ENCODE results near the gene AAMP.
"Not testable (repeated sequence)": the region's sequence is repeated elsewhere in the genome, so short reads cannot be mapped to it uniquely, and the experiment has no call there.

Gene AAMP, protein sequence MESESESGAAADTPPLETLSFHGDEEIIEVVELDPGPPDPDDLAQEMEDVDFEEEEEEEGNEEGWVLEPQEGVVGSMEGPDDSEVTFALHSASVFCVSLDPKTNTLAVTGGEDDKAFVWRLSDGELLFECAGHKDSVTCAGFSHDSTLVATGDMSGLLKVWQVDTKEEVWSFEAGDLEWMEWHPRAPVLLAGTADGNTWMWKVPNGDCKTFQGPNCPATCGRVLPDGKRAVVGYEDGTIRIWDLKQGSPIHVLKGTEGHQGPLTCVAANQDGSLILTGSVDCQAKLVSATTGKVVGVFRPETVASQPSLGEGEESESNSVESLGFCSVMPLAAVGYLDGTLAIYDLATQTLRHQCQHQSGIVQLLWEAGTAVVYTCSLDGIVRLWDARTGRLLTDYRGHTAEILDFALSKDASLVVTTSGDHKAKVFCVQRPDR

DNA sequence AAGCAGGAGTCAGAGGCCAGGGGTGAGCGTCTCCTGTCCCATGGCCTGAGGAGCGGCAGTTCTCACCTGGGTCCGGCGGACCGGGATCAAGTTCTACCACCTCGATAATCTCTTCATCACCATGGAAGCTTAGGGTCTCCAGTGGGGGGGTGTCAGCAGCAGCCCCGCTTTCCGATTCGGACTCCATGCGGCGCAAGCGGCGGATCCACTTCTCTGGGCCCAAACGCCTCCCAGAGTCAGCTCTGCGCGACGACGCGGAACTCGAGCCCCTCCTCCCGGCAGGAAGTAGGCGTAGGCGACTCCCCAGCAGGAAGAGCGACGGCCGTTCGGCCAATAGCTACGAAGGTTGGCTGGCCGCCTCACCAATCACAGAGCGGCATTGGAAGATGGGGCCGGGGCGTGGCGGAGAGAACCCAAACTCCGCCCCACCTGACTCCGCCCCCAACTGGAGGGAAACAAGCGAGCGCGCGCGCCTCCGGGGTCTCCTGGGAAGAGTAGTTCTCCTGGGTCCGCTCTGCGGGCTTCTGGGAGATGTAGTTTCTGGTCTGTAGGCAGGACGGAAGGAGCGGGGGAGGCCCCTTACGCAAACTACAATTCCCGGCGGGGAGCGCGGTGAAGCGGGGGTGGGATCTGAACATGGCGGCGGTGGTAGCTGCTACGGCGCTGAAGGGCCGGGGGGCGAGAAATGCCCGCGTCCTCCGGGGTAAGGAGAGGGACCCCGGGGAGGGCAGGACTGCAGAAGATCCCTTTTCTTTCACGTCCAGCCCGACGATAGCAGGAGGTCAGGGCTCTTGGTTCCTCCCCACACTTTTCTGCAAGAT is at the start of gene AAMP, which contains the start of gene PNKD:
Gene AAMP, minus strand, starts transcription at position 238 of the 821 bp plus-strand sequence. Its CDS starts 51 bp downstream, at position 187.
Gene PNKD, plus strand, starts transcription at position 620 of the 821 bp plus-strand sequence. Its CDS starts 17 bp downstream, at position 637.
- DNase-seq (ENCODE audit: low spot score): peak; percentile 100

DNA sequence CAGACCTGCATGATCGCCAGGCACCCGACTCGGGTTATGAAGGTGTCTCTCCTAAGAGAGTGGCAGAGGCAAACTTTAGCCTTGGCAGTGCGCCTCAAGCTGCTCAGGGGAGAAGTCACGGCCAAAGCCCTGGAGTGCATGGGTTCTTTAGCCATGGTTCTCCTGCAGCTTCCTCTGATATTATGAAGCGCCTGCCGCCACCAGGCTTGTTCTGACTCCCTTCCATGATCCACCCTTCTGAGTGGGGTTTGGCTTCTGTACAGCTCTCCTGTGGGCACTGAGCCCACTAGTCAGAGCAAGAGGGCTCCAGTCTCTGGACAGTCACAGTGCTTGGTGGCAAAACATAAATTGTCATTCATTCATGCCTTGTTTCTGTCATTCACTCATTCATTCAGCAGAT is 48.3 kb upstream of the AAMP start:
- DNase-seq (ENCODE audit: low spot score): no peak

DNA sequence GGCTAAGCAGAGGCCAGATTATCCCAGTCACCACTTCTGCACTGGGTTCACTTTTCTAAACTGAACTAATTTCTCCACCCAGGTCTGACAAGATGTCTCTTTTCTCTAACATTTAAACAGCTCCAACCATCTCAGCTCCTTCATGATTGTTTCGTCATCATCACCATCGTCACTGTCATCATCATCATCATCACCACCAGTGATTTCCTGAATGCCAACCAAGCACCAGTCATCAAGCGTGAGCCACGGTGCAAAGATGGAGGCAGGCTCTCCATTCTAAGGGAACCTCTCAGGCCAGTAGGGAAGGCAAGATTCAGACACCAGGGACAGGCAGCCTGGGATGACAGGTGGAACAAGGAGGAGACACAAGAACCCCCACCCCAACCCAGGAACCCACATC is 47.9 kb upstream of the AAMP start:
- DNase-seq (ENCODE audit: low spot score): no peak

DNA sequence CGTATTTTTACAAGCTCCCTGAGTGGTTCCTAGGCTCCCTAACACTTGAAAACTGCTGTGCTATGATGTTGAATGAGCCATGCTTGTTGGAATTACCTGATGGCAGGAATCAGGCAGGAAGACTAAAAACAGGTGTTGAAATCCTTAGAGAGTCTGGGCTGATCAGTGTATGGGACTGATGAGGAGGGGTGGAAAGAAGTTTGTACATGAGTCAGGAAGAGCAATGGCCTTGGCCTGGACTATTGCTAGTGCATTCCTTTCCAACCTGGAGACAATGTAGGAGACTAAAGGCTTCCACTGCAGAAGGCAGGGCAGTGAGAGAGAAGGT is 47.3 kb upstream of the AAMP start:
- DNase-seq (ENCODE audit: low spot score): no peak

DNA sequence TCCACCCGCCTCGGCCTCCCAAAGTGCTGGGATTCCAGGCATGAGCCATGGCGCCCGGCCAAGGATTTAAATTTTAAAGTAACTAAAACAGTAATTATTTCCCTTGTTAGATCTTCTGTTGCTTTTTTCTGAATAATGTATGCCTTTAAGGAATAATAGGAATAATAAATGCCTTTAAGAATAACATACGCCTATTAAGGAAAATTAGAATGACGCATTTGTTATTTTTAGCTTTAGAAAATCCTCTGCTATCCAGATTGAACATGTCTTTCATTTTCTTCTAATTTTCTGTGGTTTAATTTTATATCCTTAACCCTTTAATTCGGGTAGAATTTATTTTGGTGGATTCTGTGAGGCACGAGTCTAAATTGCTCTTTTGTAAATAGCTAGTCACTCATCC is 45.5 kb upstream of the AAMP start:
- no peak for DNase-seq (ENCODE audit: low spot score)

DNA sequence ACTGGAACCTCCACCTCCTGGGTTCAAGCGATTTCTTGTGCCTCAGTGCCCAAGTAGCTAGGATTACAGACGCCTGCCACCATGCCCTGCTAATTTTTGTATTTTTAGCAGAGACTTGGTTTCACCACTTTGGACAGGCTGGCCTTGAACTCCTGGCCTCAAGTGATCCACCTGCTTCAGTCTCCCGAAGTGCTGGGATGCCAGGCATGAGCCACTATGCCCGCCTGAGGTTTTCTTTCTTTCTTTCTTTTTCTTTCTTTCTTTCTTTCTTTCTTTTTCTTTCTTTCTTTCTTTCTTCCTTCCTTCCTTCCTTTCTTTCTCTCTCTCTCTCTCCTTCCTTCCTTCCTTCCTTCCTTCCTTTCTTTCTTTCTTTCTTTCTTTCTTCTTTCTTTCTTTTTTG is 44.8 kb upstream of the AAMP start:
- not testable (repeated sequence) for DNase-seq (ENCODE audit: low spot score)

DNA sequence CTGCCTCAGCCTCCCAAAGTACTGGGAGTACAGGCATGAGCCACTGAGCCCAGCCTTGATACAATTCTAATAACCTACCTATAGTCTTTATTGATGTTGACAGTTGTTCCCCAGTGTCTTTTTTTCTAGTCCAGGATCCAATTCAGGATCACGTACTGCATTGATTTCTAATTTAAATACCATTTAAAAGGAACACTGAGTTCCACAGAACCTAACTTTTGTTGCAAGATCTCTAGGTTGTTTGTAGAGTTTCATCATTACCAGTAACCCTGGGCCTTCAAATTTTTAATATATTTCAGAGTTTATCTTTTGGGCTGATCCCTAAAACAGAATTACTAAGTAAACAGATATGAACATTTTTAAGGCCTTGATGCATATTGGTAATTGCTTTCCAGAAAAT is 43.4 kb upstream of the AAMP start:
- DNase-seq (ENCODE audit: low spot score): no peak

DNA sequence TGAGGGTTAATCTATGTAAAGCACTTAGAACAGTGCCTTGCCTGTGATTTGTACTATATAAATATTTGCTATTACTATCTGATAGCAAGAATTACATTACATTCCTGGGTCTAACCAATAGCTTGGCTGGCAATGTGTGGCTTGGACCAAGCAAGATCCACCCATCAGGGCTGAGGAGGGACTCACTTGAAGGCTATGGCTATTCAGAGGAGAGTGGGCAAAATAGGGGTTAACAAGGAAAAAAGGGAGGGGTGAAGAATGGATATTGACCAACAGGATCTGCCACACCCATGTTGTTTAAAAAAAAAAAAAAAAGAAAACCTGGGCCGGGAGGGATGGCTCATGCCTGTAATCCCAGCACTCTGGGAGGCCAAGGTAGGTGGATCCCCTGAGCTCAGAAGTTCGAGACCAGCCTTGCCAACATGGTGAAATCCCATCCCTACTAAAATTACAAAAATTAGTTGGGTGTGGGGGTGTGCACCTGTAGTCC is 42.4 kb upstream of the AAMP start:
- DNase-seq (ENCODE audit: low spot score): no peak

DNA sequence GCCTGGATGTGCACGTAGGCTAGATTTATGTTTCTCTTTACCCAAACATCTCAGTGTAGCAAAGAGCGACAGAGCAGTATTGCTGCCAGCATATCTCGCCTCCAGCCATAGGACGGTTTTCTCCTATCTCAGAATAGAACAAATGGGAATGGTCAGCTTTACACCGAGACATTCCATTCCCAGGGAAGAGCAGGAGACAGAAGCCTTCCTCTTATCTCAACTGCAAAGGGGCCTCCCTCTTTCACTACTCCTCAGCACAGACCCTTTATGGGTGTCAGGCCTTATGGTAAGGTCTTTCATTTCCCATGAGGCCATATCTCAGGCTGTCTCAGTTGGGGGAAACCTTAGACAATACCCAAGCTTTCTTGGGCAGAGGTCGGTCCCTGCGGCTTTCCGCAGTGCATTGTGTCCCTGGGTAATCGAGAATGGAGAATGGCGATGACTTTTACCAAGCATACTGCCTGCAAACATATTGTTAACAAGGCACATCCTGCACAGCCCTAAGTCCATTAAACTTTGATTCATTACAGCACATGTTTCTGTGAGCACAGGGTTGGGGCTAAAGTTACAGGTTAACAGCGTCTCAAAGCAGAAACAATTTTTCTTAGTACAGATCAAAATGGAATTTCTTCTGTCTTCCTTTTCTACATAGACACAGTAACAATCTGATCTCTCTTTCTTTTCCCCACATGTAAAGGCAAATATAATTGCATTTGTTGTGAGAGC is 41.8 kb upstream of the AAMP start:
- not testable (repeated sequence) for DNase-seq (ENCODE audit: low spot score)

DNA sequence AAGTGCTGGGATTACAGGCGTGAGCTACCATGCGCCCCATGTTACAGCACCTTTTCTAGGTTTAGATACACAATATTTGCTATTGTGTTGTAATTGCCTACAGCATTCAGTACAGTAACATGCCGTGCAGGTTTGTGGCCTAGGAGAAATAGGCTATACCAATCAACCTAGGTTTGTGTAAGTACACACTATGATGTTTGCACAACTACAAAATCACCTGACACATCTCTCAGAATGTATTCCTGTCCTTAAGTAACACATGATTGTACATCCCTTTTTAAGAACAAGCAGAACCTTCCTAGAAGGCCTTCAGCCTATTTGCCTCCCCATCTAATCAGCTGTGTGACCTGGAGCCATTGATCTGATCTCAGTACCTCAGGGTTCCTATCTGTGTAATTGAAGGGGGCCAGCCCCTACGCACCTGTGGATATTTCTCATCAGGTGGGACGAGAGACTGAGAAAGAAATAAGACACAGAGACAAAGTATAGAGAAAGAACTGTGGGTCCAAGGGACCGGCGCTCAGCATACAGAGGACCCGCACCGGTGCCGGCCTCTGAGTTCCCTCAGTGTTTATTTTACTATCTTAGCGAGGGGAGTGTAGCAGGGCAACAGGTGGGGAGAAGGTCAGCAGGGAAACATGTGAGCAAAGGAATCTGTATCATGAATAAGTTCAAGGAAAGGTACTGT is 41.1 kb upstream of the AAMP start:
- DNase-seq (ENCODE audit: low spot score): no peak

DNA sequence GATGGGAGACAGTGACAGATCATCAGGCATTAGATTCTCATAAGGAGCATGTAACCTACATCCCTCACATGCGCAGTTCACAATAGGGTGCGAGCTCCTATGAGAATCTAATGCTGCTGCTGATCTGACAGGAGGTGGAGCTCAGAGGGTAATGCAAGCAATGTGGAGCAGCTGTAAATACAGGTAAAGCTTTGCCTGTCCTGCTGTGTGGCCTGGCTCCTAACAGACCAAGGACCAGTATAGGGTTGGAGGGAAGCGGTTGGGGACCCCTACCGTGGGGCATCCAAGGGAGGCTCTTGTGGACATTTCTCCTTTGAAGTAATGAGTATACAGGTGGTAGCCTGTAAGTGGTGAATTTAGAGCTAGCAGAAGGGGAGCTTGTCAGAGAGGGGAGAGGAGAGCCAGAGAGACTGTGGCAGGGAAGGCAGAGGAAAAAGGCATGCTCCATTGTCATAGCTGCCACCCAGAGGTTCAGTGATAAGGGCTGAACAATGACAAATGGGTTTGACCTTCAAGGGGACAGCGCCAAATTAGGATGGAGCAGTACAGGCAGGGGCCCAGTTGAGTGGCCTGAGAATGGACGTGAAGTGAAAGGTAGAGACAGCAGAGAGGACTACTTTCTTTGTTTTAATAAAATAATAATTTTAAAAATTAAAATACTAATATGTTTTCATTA is 37.6 kb upstream of the AAMP start:
- DNase-seq (ENCODE audit: low spot score): no peak

DNA sequence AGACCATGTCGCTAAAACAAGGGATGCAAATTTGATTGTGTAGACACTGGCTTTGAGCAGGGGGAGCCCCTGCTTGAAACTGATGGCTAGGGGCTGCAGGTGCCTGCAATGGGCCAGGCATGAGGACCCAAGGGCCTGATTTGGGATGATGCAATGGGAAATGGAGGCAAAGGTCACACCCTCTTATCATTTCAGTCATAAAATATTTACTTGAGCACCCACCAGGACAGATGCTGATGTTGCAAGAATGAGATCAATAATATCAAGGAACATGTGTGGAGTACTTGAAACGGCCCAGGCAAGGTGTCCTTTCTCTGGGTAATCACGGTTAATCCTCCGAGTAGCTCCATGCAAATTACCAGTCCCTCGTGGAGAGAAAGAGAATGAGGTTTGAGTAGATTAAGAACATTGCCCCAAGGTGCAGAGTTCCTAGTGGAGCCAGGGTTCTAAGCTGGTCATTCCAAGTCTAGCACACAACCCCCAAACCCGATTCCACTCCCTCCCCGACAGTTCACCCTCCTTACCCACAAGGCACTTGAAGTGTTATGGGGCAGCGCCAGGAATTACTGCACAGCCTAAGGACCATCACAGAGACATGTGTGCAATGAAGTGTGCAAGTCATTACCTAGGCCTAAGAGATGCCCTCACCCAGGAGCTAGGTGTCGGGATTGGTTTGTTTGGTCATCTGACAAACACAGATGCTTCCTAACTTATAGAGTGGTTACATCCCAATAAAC is 36.4 kb upstream of the AAMP start:
- DNase-seq (ENCODE audit: low spot score): no peak

DNA sequence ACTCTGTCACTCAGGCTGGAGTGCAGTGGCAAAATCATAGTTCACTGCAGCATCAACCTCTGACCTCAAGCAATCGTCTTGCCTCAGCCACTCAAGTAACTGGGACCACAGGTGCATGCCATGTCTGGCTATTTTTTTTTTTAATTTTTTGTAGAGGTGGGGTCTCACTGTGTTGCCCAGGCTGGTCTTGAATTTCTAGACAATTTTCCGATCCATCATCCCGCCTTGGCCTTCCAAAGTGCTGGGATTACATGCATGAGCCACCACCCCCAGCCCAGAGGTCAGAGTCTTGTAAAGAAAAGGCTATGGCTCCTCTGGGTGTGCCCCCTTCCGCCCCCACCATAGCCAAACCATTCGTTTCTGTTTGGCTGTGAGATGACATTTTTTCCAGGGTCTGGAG is 35.4 kb upstream of the AAMP start:
- DNase-seq (ENCODE audit: low spot score): no peak

DNA sequence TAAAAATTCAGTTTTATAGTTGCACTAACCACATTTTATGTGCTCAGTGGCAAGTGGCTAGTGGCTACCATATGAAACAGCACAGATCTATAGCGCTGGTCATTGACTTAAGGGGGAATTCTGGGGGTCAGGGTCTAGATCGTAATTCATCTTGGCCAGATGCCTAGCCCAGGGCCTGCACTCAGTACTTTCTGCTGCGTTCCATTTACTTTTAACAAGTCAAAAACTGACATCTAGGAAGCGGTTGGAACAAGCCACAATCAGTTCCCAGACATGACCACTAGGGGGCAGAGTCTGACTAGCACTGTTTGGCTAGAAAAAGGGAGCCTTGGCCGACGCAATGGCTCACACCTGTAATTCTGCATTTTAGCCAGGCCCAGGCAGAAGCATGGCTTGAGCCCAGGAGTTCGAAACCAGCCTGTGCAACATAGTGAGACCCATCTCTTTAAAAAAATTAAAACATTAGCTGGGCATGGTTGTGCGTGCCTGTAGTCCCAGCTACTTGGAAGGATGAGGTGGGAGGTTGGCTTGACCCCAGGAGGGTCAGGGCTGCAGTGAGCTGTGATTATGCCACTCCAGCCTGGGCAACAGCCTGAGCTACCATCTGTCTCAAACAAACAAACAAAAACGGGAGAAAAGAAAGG is 31.4 kb upstream of the AAMP start:
- peak; percentile 91 for DNase-seq (ENCODE audit: low spot score)

DNA sequence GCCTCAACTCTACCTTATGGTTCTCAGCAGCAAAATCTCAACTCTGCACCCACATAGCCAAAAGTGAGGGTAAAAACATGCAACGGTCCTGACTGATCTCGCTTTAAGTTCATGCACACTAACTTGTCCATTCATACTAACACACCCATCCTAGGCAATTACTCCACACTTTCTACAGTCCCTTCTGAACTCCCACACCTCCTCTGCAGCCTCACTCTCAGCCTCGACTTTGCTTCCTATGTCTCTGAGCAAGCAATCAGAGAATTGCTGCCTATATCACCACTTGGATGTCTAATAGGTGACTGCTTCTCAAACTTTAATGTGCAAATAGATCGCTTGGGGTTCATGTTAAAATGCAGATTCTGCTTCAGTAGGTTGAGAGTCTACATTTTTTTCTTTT is 30.2 kb upstream of the AAMP start:
- no peak for DNase-seq (ENCODE audit: low spot score)

DNA sequence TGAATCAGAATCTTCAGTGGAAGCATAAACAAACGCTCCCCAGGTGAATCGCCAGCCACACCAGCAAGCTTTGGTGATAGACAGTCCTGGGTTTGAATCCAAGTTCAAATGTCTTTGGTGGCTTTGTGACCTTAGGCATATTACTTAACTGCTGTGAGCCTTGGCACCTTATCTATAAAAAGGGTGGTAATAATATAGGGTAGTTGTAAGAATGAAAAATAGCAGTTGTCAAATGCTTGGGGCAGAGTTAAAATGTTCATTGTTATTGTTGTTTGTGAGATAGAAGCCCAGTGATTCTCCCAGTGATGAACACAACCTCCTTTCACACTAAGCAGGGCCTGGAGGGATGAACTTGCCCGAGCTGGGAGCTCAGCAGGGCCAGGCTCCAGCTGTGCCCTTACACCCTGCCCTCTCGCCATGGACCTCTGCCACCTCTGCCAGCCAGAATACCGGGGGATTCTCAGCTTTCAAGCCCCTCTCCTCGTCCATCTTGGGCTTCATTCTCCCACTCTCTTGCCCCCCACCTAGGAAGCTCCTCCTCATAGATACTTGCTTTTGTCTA is 28.5 kb upstream of the AAMP start:
- no peak for DNase-seq (ENCODE audit: low spot score)

DNA sequence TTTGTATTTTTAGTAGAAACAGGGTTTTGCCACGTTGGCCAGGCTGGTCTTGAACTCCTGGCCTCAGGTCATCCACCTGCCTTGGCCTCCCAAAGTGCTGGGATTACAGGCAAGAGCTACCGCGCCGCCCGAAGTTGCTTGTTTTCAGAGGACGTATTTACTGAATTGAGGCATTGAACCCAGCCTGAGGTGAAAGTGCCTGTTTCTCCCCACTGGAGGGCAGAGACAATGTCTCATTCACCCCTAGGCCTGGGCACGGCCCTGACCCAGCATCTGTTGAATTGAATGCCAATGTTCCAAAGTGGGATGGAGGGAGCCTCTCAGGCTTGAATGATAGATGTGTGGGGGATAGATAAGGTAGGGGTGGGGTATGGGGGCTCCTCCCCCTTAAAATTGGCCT is 26.9 kb upstream of the AAMP start:
- DNase-seq (ENCODE audit: low spot score): no peak

DNA sequence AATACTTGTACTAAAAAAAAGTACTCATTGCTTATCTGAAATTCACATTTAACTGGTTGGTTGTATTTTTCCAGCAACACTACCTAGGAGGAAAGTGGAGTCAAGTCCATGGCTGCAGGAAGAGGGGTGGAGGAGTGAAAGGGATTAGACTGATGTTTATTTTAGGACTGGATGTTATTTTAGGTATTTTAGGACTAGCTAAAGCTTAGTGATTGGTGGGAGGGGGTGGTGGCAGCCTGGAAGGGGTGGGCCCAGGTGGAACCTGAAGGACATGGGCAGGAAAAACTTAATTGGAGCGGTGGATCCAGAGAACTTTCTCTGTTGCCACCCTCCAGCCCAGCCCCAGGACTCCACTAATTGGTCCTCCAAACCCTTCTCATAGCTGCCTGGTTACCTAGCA is 26.3 kb upstream of the AAMP start:
- no peak for DNase-seq (ENCODE audit: low spot score)

DNA sequence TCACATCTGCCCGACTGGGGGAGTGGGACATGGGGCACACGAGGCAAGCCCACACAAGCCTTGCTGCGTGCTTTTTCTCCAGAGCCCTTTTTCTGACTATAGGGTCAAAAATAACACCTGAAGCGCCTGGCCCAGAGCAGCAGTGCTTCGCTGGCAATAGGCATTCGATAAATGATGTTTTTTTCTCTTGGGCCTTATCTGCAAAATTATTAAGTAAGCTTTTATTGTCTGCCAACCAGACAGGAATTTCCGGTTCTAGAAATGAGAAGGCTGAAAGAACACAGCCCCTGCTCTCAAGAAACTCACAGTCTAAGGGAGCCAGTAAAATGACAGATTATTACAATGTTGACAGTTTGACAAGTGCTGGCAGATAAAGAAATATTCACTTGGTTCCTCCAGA is 25.1 kb upstream of the AAMP start:
- DNase-seq (ENCODE audit: low spot score): no peak

All from hematopoietic multipotent progenitor cell treated with erythropoietin and hydrocortisone succinate and interleukin-3 and kit ligand, for 15 days (in vitro differentiated cells).